Erythroblast (primary cell): ENCODE results near the gene ARHGAP24.

Source experiments
- GATA1 ChIP-seq: IDR thresholded peaks from 2 replicates; pipeline ENCODE4 v1.6.1; 2011; ENCODE audit warnings: low read depth, mild to moderate bottlenecking, control low read depth, low read length, moderate library complexity
- POLR2A ChIP-seq: IDR thresholded peaks from 2 replicates; pipeline ENCODE4 v1.6.1; 2011; ENCODE audit warnings: mild to moderate bottlenecking, low read length

GRCh38 chr4:86019906-86020305 is 545.0 kb downstream of the ARHGAP24 start:
- no peak for TF ChIP-seq POLR2A
- no peak for TF ChIP-seq GATA1
